Measurements from ENCODE around the gene ZNF662. TPM values are rescaled to one million over a fixed set of nuclear protein-coding genes. Genes with fewer than 3 reads are reported as not detected.

The ZNF662 gene
- total and polyA plus RNA-seq, 9 of the 15 experiments (the other 6 are each of a cell fraction or from before 2014, with no cell fraction given): 0.07 to 0.55 (median 0.27) TPM

- no peak for TF ChIP-seq FOXM1 (IDR thresholded peaks at IDR 0.05; ENCODE audit: low read depth)
- TF ChIP-seq FOXM1 (CRISPR knock-in tag; IDR thresholded peaks at IDR 0.05; ENCODE audit: low read depth): 0 out of 2 replicates have a peak, but pooled peaks have one; percentile 81
- no peak for TF ChIP-seq ZBTB1 (CRISPR knock-in tag; IDR thresholded peaks at IDR 0.05; ENCODE audit: borderline replicate concordance, low read depth)
- TF ChIP-seq HNRNPLL (IDR thresholded peaks at IDR 0.05; ENCODE audit: low read depth, low read length, poor library complexity, severe bottlenecking): no peak
- peak; percentile 61; the same call in 1 of the 2 replicates for TF ChIP-seq MYNN (IDR thresholded peaks at IDR 0.05)
- no peak for TF ChIP-seq MYNN (CRISPR knock-in tag; IDR thresholded peaks at IDR 0.05)
- TF ChIP-seq HDAC8 (tag; IDR thresholded peaks at IDR 0.05): no peak
- peak; percentile 58; the same call in 1 of the 2 replicates for TF ChIP-seq MTA3 (IDR thresholded peaks at IDR 0.05; ENCODE audit: borderline replicate concordance)
- TF ChIP-seq MXI1 (IDR thresholded peaks at IDR 0.05; ENCODE audit: low read depth, low read length): no peak
- TF ChIP-seq ILK (tag; IDR thresholded peaks at IDR 0.05; ENCODE audit: borderline replicate concordance, low read depth): no peak
- TF ChIP-seq ASH1L (IDR thresholded peaks at IDR 0.05; ENCODE audit: borderline replicate concordance, low read depth, partially characterized antibody): no peak
- TF ChIP-seq, protein P1, sequence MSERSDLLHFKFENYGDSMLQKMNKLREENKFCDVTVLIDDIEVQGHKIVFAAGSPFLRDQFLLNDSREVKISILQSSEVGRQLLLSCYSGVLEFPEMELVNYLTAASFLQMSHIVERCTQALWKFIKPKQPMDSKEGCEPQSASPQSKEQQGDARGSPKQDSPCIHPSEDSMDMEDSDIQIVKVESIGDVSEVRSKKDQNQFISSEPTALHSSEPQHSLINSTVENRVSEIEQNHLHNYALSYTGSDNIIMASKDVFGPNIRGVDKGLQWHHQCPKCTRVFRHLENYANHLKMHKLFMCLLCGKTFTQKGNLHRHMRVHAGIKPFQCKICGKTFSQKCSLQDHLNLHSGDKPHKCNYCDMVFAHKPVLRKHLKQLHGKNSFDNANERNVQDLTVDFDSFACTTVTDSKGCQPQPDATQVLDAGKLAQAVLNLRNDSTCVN (CRISPR knock-in tag; IDR thresholded peaks at IDR 0.05): peak; percentile 2; the same call in 1 of the 2 replicates
- no peak for TF ChIP-seq PTRF (tag; IDR thresholded peaks at IDR 0.05)
- TF ChIP-seq SRSF9 (IDR thresholded peaks at IDR 0.05; ENCODE audit: borderline replicate concordance, low read depth, low read length): no peak
- TF ChIP-seq EWSR1 (IDR thresholded peaks at IDR 0.05; ENCODE audit: borderline replicate concordance, low read depth, partially characterized antibody): no peak
- TF ChIP-seq ETV6 (IDR thresholded peaks at IDR 0.05; ENCODE audit: borderline replicate concordance in 1 of 2, low read depth in 2 of 2, low read length in 1 of 2): no peak
- TF ChIP-seq ETV6 (CRISPR knock-in tag; IDR thresholded peaks at IDR 0.05; ENCODE audit: borderline replicate concordance): no peak
- TF ChIP-seq, protein P2, sequence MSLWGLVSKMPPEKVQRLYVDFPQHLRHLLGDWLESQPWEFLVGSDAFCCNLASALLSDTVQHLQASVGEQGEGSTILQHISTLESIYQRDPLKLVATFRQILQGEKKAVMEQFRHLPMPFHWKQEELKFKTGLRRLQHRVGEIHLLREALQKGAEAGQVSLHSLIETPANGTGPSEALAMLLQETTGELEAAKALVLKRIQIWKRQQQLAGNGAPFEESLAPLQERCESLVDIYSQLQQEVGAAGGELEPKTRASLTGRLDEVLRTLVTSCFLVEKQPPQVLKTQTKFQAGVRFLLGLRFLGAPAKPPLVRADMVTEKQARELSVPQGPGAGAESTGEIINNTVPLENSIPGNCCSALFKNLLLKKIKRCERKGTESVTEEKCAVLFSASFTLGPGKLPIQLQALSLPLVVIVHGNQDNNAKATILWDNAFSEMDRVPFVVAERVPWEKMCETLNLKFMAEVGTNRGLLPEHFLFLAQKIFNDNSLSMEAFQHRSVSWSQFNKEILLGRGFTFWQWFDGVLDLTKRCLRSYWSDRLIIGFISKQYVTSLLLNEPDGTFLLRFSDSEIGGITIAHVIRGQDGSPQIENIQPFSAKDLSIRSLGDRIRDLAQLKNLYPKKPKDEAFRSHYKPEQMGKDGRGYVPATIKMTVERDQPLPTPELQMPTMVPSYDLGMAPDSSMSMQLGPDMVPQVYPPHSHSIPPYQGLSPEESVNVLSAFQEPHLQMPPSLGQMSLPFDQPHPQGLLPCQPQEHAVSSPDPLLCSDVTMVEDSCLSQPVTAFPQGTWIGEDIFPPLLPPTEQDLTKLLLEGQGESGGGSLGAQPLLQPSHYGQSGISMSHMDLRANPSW (CRISPR knock-in tag; IDR thresholded peaks at IDR 0.05): no peak
- no peak for TF ChIP-seq HDAC3 (IDR thresholded peaks at IDR 0.05; ENCODE audit: borderline replicate concordance, partially characterized antibody)
- TF ChIP-seq MAX (CRISPR knock-in tag; IDR thresholded peaks at IDR 0.05): no peak
- no peak for TF ChIP-seq TFAM (CRISPR knock-in tag; conservative IDR thresholded peaks at IDR 0.05)
These were observed 25.1 kb upstream of the ZNF662 start (continued) for GRCh38 chr3:42880601-42881451.

Data from K562 (cell line).